ENCODE measurements around the gene MAP1LC3C.

MAP1LC3C gene

GRCh38 chr1:241999026-241999425, at the start of gene MAP1LC3C:
Gene MAP1LC3C, minus strand, starts transcription at chr1:241999098. Its CDS starts 90 bp downstream, at chr1:241999008.
- DNase-seq (ENCODE audit: low read depth, low spot score), result no peak

GRCh38 chr1:242043165-242043564, 44.3 kb upstream of the MAP1LC3C start:
- DNase-seq (ENCODE audit: low read depth, low spot score), result no peak

GRCh38 chr1:242034392-242034791, 35.5 kb upstream of the MAP1LC3C start:
- no peak for DNase-seq (ENCODE audit: low read depth, low spot score)

GRCh38 chr1:242033447-242033846, 34.5 kb upstream of the MAP1LC3C start:
- no peak for DNase-seq (ENCODE audit: low read depth, low spot score)

- no peak for DNase-seq (ENCODE audit: low read depth, low spot score)
Observed at GRCh38 chr1:242030071-242030470, 31.2 kb upstream of the MAP1LC3C start.

GRCh38 chr1:242025681-242026080, 26.8 kb upstream of the MAP1LC3C start:
- no peak for DNase-seq (ENCODE audit: low read depth, low spot score)

GRCh38 chr1:242023805-242024204, 24.9 kb upstream of the MAP1LC3C start:
- no peak for DNase-seq (ENCODE audit: low read depth, low spot score)

GRCh38 chr1:242019018-242019417, 20.1 kb upstream of the MAP1LC3C start:
- DNase-seq (ENCODE audit: low read depth, low spot score), result no peak

GRCh38 chr1:242017580-242018233, 18.8 kb upstream of the MAP1LC3C start:
- DNase-seq (ENCODE audit: low read depth, low spot score), result no peak

GRCh38 chr1:242016479-242016878, 17.6 kb upstream of the MAP1LC3C start:
- no peak for DNase-seq (ENCODE audit: low read depth, low spot score)

GRCh38 chr1:242011894-242012660, 13.2 kb upstream of the MAP1LC3C start:
- no peak for DNase-seq (ENCODE audit: low read depth, low spot score)

- no peak for DNase-seq (ENCODE audit: low read depth, low spot score)
Observed at GRCh38 chr1:242008826-242009495, 10.1 kb upstream of the MAP1LC3C start.

- DNase-seq (ENCODE audit: low read depth, low spot score), result no peak
Observed at GRCh38 chr1:242006976-242007375, 8.1 kb upstream of the MAP1LC3C start.

- no peak for DNase-seq (ENCODE audit: low read depth, low spot score)
Observed at GRCh38 chr1:242005866-242006535, 7.1 kb upstream of the MAP1LC3C start.

- no peak for DNase-seq (ENCODE audit: low read depth, low spot score)
Observed at GRCh38 chr1:242004751-242005495, 6.0 kb upstream of the MAP1LC3C start.

GRCh38 chr1:242002510-242002909, 3.6 kb upstream of the MAP1LC3C start:
- no peak for DNase-seq (ENCODE audit: low read depth, low spot score)

GRCh38 chr1:242002072-242002471, 3.2 kb upstream of the MAP1LC3C start:
- no peak for DNase-seq (ENCODE audit: low read depth, low spot score)

GRCh38 chr1:242000434-242000833, 1.5 kb upstream of the MAP1LC3C start:
- no peak for DNase-seq (ENCODE audit: low read depth, low spot score)

GRCh38 chr1:241998412-241998921, 431 bp downstream of the MAP1LC3C start:
- DNase-seq (ENCODE audit: low read depth, low spot score), result peak; percentile 40

- no peak for DNase-seq (ENCODE audit: low read depth, low spot score)
Observed at GRCh38 chr1:241997401-241997998, 1.4 kb downstream of the MAP1LC3C start.

GRCh38 chr1:241994171-241994570, 4.7 kb downstream of the MAP1LC3C start:
- DNase-seq (ENCODE audit: low read depth, low spot score), result no peak
